Measurements from ENCODE around the gene MRPS15. TPM values are rescaled to one million over a fixed set of nuclear protein-coding genes. Genes with fewer than 3 reads are reported as not detected.

MRPS15 gene
- total and polyA plus RNA-seq, 2 of the 13 experiments (the other 11 are each of a cell fraction or from before 2014, with no cell fraction given): 59.0 to 113 TPM

GRCh38 chr1:36442337-36442736 lies 21.8 kb downstream of the MRPS15 start (continued):
- TF ChIP-seq TEF (CRISPR knock-in tag; IDR thresholded peaks at IDR 0.05) (no peak), MIER2 (CRISPR knock-in tag; IDR thresholded peaks at IDR 0.05) (no peak), ARHGAP35 (CRISPR knock-in tag; IDR thresholded peaks at IDR 0.05; ENCODE audit: borderline replicate concordance) (no peak), ZBTB38 (CRISPR knock-in tag; IDR thresholded peaks at IDR 0.05) (no peak), SMYD3 (CRISPR knock-in tag; IDR thresholded peaks at IDR 0.05) (no peak), ZNF232 (CRISPR knock-in tag; IDR thresholded peaks at IDR 0.05; ENCODE audit: borderline replicate concordance) (no peak), U2AF1 (optimal IDR thresholded peaks at IDR 0.05; ENCODE audit: low read depth, low read length) (no peak), GPN1 (CRISPR knock-in tag; IDR thresholded peaks at IDR 0.05; ENCODE audit: borderline replicate concordance) (no peak)

GRCh38 chr1:36440646-36441045 lies 23.5 kb downstream of the MRPS15 start:
- ChIA-PET POLR2A (no interaction called here), CTCF (ENCODE audit: low intra/inter-chr PET ratio, low total read pairs) (no interaction called here)
- intact Hi-C loops (cut with micrococcal nuclease; ENCODE audit: unreplicated experiment): no loop called here

More at GRCh38 chr1:36440646-36441045, 23.5 kb downstream of the MRPS15 start:
- no peaks in the 10 kb centered on the region for H3K79me2 ChIP-seq (ENCODE audit: insufficient read depth, low read length)
- 48% methylated on average over 3 of the region's 3 CpGs for WGBS (ENCODE audit: low lambda C conversion rate)
- no peak overlapping the region for H3K9ac ChIP-seq (ENCODE audit: insufficient read depth, low read depth, low read length)
- H3K36me3 ChIP-seq (replicated peaks in 1 of 2; ENCODE audit: control insufficient read depth in 1 of 2, insufficient read depth in 2 of 2, low read length in 2 of 2): no peaks in the 10 kb centered on the region
- in situ Hi-C loops (cut with HindIII; ENCODE audit: extremely low pct_ligation_motif_present, low pct_unique_long_range_greater_than_20kb): no loop called here
- no peak overlapping the region for H3K4me2 ChIP-seq (ENCODE audit: low read depth, low read length)
- H3K4me1 ChIP-seq (ENCODE audit: insufficient read depth, low read length): peaks cover 13% of the 10 kb centered on the region
- ATAC-seq (no peak), FAIRE-seq (peak; percentile 26), DNase-seq (ENCODE audit: low spot score) (no peak)
- no peak for TF ChIP-seq NFKB2 (CRISPR knock-in tag; IDR thresholded peaks at IDR 0.05; ENCODE audit: borderline replicate concordance)
- TF ChIP-seq SNAPC2 (CRISPR knock-in tag; IDR thresholded peaks at IDR 0.05): no peak
- no peak for TF ChIP-seq TP53 (CRISPR knock-in tag; conservative IDR thresholded peaks at IDR 0.05)
- no peak for TF ChIP-seq REXO4 (CRISPR knock-in tag; IDR thresholded peaks at IDR 0.05; ENCODE audit: borderline replicate concordance)
- no peak for TF ChIP-seq HNRNPH1 (optimal IDR thresholded peaks at IDR 0.05; ENCODE audit: low read depth, low read length)
- H2AFZ ChIP-seq (ENCODE audit: low read length): no peak overlapping the region
- H4K20me1 ChIP-seq (ENCODE audit: insufficient read depth, low read length): no peaks in the 10 kb centered on the region
- H3K27ac ChIP-seq (ENCODE audit: extremely low read length, insufficient read depth, low read length): no peak overlapping the region
- BruUV-seq (replicated peaks): no TSS peak
- no peaks in the 10 kb centered on the region for H3K27me3 ChIP-seq (ENCODE audit: control insufficient read depth in 1 of 2, insufficient read depth in 2 of 2, low read length in 2 of 2)
- no peaks in the 10 kb centered on the region for H3K9me3 ChIP-seq (ENCODE audit: low read length)
- no peak overlapping the region for H3K4me3 ChIP-seq (replicated peaks in 1 of 3; ENCODE audit: insufficient read depth in 1 of 3, low read depth in 2 of 3, low read length in 3 of 3)

Measured in HepG2 (cell line).